ENCODE measurements around the gene MICAL2.
A peak's percentile ranks its signal among the peaks of the same experiment; 100 is the strongest.

Gene MICAL2

GRCh38 chr11:12235947-12236743, 125.8 kb downstream of the MICAL2 start:
- DNase-seq, result peak; percentile 55

DNA sequence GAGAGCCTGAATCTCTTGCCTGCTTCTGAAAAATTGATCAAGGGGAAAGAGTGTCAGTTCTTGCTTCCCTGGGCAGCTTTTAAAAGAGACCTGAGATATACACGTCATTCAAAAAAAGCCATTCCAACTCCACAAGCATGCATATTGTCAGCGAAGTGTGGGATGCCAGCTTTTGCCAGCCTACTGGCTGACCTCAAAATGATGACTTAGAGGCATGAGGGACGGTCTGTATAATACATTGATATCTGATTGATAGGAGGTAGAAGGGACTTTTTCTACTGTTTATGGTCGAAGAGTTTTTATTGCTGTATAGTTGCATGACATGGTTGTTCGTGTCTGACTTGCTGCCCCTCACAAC, 126.3 kb downstream of the MICAL2 start:
- DNase-seq, result no peak

DNA sequence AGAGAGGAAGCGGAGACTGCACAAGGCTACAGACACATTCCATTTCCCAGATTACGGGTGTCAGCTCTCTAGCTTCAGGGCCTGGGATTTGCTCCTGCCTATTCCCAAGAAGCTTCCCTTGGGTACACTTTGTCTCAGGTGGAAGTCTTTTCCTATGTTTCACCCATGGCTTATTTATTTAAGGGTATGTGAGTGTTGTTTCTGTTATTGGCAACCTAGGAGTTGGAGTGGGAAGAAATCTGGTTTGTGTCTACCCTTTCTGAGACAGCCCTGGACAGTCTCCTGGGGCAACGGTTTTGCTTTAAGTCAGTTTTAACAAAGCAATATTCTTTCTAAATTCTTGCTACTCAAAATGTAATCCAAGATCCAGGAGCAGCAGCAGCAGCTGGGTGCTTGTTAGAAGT, 127.0 kb downstream of the MICAL2 start:
- no peak for DNase-seq

DNA sequence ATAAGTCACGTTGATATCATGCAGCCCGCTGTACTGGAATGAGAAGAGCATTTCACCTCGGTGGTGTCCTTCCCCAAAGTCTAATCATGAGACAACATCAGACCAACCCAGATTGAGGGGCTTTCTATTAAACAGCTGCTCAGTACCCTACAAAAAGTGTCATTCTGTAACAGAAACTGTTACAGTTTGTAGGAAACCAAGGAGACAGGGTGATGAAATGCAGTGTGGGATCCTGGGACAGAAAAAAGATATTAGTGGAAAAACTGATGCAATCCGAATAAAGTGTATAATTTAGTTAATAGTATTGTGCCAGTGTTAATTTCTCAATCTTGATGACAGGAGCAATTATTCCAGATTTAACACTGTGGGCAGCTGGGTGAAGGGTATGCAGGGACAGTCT, 128.0 kb downstream of the MICAL2 start:
- no peak for DNase-seq

DNA sequence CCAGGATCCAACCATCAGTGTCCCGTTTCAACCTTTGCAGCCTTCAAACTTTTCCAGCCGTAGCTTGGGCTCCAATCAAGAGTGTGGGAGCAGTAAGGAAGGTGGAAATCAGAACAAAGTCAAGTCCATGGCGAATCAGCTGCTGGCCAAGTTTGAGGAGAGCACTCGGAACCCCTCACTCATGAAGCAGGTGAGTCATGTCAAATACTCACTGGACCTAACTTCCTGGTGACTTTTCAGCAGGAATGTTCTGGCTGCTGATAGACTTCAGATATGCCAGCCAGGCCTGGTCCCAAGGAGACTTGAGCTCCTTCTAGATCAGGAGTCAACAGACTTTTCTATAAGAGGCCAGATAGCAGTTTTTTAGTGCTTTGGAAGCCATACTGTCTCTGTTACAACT, 129.0 kb downstream of the MICAL2 start:
- DNase-seq, result no peak

- no peak for DNase-seq
Measured at GRCh38 chr11:12239804-12240371, 129.5 kb downstream of the MICAL2 start.

- DNase-seq, result no peak
Measured at GRCh38 chr11:12240677-12241076, 130.3 kb downstream of the MICAL2 start.

DNA sequence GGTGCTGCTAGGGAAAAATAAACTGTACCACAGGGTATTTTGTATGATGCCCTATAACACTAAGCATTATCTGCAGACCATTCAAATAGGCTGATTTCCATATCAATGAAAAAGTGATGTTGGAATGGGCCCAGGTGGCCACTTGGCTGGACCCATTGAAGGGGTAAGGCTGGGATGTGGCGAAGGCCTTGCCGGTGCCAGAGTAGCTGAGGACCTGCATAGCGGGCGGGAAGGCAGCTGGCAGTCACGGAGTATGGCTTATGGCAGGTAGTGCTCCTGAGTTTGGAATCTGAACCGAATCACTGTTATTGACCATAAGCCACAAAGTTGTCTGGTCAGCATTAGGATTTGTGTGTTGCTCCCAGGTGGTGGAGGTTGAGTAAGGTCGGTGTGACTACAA, 131.0 kb downstream of the MICAL2 start:
- DNase-seq, result no peak

DNA sequence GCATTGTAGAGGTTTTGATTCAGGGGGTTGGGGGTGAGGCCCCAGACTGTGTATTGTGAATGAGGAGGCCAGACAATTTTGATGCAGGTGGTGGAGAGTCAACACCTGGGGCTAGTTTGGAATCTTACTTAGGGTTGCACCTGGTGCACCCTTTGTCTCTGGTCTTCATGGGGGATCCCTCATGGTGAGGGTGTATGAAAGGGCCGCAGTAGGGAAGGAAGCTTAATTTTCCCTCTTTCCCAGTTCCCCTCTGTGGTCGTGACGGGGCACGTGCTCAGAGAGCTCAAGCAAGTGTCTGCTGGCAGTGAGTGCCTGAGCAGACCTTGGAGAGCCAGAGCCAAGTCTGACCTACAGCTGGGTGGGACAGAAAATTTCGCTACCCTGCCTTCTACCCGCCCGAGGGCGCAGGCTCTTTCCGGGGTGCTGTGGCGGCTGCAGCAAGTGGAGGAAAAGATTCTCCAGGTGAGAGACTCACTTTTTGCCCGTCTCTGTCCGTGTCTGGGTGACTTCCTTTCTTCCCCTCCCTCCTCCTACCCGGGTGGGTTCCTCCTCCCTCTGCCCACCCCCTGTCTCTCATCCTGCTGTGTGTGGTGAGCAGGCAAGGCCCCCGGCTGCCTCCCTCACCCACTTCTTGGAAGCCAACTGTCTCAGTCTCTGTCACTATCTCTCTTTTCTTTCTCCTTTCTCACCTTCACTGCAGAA, 131.7 kb downstream of the MICAL2 start:
- no peak for DNase-seq

DNA sequence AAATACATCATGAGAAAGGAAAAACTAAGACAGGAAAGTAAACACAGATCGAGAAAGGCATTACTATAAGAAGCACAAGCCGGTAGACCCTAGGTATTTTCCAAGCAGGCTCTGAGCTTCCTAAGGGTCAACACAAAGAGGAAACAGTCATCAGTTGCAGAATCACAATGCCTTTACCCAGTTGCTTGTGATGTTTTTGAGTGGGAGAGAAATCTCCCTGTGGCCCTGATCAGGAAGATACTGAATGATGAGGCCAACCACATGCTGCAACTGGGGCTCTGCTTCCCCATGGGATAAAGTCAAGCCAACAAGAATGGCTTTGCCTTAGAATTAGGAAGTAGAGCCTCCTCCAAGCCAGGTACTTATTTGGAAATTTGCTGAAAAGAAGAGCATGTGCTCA, 132.6 kb downstream of the MICAL2 start:
- DNase-seq, result no peak

- DNase-seq, result no peak
Measured at GRCh38 chr11:12243486-12243885, 133.1 kb downstream of the MICAL2 start.

- no peak for DNase-seq
Measured at GRCh38 chr11:12243911-12244550, 133.6 kb downstream of the MICAL2 start.

DNA sequence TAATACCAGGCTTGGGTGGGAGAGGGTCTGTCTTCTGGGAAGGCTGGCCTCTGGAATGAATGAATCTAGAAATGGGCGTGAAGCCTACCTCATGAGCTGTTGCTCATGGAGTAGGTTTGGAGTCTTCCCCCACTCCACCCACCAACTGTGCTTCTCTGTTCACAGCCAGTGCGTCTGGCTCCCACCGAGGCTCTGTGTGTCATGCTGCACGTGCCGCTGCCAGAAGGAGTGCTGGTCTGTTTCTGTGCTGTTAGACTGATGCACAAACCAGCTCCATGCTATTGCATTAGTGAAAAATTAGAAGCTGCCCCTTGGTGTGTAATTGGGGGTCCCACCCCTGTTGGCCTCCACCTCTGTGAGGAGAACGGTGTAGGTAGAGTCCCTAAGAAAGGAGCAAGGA, 134.7 kb downstream of the MICAL2 start:
- DNase-seq, result no peak

DNA sequence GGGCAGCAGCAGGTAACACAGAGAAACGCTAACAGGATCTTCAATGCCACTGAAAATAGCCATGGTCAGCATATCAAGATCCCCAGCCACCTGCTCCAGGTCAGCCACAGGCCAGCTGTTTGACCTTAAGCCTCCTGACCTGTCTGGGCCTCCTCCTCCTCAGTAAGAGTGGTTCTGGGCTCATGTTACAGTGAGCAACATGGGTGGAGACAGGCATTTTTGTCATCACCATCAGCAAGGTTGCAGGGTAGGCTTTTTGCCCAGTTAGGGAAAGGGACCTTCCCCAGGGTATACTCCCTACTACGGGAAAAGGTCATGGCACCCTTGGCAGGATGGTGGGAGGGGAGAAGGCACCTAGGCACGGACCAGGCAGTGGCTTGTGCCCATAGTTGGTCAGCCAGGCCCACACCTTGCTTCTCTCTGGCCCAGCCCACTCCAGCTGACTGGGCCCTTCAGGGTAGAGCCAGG, 135.2 kb downstream of the MICAL2 start:
- no peak for DNase-seq

- DNase-seq, result no peak
Measured at GRCh38 chr11:12246147-12246546, 135.8 kb downstream of the MICAL2 start.

DNA sequence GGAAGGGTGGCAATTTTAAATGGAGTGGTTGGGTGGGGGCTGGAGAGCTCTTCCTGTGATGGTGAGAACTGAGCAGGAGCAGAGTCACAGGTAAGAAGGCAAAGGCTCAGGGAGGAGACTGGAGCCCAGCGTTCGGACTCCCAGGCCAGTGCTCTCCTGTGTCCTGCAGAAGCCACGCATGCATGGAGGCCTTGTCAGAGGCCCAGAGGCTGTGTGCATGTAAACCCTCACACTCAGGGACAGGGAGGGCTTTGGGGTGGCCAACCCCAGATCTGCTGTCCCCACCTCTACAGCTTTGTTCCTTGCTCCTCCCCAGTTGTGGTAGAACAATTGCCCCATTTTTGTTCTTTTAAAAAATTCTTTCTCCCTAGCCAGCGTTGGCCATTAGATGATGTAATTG, 136.6 kb downstream of the MICAL2 start:
- DNase-seq, result no peak

DNA sequence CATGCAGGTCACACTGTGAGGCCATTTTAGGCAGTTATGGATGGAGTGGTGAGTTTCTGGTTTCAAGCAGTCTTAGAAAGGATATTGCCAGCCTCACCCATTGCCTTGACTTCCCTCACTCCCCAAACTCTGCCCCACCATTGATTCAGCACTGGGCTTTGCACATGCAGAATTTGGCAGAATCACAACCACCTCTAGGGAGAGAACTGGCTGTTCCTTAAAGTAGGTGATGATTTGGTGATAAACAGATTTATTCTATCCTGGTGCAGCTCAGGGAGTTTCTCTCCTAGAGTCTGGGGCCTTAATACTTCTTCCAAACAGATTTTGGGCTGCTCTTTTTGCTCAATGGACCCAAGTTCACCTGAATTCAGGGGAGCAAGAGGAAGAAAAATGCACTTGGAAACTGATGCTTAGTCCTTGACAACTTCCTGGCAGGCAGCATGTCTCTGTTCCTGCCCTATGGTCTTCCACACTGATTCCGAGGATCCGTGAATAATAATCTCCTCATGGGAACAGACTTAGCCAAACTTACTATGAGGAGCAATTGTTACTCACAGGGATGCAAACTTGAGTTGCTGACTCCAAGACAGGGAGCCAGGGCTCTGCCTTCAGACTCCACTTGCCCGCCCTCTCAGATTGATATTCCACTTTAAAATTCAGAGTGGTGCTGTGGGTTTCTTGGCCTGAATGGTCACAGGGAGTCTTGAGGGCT, 137.3 kb downstream of the MICAL2 start:
- no peak for DNase-seq

- DNase-seq, result no peak
Measured at GRCh38 chr11:12248330-12248729, 137.9 kb downstream of the MICAL2 start.

DNA sequence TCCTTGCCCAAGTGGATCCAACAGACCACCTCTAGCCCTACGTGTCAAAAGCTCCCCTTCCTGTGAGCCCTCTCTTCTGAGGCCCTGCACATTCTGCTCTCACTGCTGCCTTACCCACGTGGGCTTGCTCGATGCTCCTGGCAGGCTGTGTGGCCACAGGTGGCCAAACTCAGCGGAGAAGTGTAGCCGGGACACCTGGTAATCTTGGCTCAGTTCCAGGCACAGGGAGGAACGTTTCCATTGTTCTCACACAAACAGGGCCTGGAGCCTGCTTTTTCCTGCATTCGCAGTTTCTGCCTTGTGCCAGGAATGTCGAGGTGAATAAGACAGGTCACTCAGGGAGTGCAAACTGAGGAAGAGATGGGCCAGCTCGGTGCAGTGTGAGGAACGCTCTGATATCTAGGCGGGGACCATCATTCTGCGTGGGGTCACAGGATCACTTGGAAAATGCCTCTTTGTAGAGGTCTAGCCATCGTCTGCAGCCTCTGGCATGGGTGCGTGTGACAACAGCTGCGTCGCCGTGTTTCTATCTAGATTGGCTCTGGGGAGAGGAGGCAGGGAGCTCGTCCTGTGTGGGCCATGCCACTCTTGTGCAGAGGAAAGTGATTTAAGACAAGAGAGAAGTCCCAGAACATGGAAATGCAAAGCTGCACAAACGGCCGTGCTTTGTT, 139.3 kb downstream of the MICAL2 start:
- peak; percentile 49 for DNase-seq

- DNase-seq, result no peak
Measured at GRCh38 chr11:12251666-12252560, 141.5 kb downstream of the MICAL2 start.

- no peak for DNase-seq
Measured at GRCh38 chr11:12253843-12254281, 143.5 kb downstream of the MICAL2 start.

All from NCI-H1436 (cell line).